ENCODE results near the gene NOVA2.

NOVA2 gene

DNA sequence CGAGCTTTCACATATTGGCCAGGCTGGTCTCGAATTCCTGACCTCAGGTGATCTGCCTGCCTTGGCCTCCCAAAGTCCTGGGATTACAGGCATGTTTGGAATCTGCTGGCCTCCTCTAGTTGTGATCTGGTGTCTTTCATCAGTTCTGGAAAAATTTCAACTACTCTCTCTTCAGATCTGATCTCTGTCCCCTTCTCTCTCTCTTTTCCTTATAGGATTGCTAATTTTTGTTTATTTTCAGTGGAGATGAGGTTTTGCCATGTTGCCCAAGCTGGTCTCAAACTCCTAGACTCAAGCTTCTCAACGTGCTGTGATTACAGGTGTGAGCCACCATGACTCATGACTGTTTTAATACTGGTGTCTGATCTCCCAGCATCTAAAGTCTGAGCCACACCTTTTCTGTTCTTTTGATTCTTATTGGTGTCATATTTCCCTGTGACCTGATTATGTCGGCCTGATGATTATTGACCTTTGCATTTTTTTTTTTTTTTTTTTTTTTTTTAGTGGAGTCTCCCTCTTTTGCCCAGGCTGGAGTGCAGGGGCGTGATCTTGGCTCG, 48.7 kb downstream of the NOVA2 start:
- no peak for DNase-seq (ENCODE audit: low read depth, low spot score)

DNA sequence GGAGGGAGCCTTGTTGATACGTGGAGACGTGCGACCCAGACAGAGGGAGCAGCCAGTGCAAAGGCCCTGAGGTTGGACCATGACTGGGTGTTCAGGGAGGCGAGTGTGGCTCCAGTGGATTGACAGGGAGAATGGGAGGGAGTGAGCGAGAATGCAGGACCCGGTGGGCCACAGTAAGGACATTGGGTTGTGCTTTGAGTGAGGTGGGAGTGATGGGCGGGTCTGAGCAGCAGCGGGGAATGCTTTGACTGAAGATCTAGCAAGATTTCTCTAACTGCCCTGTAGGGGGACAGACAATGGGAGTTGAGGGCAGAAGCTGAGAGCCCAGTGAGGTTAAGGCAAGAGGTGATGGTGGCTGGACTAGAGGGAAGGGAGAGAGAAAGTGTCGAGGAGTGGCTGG, 51.4 kb downstream of the NOVA2 start:
- DNase-seq (ENCODE audit: low read depth, low spot score), result no peak

DNA sequence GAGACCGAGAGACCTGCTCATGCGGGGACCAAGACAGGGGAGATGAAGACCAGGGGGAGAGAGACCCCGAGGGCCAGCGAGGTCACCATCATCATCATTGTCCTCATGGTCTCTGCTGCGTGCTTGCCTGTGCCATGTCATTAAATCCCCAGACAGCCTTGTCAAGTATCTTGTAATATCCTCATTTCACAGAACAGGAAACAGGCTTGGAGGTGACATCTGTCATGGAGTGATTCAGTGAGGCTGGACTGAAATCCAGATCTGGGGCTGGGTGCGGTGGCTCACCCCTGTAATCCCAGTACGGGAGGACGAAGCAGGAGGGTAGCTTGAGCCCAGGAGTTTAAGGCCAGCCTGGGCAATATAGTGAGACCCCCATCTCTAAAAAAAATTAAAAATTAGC, 53.2 kb downstream of the NOVA2 start:
- DNase-seq (ENCODE audit: low read depth, low spot score), result no peak

DNA sequence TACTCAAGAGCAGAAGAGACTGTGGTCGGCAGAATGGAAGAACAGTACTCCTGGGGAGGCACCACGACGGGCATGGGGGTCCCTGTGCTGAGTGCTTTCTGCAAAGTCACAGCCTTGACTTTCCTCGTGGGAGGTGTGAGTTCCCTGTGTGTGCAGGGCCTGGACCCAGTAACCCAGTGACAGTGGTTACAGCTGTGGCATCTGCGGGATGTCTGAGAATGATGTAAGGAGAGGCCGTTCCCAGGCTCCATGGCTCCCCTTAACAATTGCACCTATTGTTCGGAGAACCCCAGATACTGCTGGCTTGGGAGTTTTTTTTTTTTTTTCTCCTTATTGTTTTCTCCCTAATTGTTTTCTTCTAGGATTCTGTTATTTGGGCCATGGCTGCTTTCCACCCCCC, 54.0 kb downstream of the NOVA2 start:
- no peak for DNase-seq (ENCODE audit: low read depth, low spot score)

DNA sequence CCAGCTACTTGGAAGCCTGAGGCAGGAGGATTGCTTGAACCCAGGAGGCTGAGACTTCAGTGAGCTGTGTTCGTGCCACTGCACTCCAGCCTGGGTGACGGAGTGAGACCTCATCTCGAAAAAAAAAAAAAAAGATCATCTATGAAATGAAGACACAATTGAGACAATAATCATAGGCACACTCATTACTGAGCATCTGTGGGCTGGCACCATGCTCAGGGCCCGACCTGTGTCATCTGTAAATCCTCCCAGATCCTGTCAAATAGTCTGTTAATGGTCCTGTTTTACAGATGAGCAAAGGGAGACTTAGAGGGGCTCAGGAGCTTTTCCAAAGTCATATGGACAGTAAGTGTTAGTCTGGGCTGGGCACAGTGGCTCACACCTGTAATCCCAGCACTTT, 54.9 kb downstream of the NOVA2 start:
- no peak for DNase-seq (ENCODE audit: low read depth, low spot score)

DNA sequence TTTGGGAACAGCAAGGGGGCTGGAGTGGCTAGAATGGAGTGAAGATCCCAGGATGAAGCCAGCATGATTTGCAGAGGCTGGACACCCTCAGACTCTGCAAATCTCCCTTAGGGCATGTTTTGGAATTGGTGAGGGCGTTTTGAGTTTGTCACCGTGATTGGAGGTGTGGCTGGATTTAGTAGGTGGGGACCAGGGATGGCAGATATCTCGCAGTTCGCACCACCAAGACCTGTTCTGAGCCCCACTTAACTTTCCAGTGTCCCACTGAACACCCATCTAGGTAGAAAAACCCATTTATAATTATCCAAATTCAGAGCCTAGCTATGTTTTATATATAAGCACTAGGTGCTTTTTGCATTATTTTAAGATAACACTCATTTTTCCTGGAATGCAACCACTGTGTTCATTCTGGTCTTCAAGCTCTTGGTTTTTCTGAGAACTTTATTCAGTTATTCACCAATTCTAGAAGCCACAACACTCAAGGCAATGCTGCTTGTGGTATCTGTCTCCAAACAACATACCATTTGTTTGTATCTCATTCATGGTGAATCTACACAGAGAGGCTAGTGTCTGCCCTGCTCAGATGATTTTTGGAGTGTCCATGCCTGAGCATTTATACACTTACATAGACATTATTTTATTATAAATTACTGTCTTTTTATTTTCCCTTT, 56.1 kb downstream of the NOVA2 start:
- no peak for DNase-seq (ENCODE audit: low read depth, low spot score)

DNA sequence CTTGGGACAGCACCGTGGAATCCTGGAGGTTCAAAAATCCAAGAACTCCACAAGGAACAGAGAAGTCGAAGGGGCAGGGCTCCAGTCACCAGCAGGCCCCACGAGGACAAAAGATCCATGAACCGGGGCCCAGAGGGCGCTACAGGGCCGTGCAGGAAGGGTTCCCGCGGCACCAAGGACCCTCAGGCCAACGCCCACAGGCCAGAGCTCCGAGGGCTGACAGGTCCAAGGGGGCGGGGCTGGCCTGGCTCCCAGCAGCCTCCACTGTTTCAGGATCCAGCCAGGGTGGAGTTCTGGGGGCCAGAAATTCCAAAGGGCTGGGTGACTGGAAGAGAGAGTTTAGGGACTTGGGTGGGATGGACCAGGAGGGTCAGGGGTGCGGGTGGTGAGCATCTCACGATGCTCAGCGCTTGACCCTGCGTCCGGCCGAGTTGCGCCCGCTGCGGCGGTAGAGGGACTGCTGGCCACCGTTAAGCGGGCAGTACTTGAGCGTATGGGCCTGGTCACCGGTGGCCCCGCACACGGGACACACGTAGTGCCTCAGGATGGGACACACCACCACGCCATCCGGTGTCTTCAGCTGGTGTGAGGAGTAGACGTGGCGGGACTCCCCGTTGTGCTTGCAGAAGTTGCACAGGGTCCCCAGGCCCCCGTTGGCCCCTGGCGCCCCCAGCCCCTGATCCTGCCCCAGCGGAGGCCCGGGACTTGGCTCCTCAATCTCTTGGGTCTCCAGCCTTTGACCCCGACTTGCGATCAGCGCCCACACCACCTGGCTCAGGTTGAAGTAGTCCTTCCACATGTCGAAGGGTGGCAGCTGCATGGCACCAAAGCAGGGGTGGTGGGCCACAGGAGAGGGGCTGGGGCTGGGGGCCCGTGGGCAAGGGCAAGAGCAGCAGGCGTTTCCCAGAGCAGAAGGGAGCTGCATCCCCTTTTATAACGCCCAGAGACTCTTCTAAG, 59.5 kb downstream of the NOVA2 start, which contains the start of gene NANOS2:
NANOS2 (minus strand) TSS at position 905 of the 957 bp plus-strand sequence; CDS start at position 820, 85 bp downstream.
- DNase-seq (ENCODE audit: low read depth, low spot score), result no peak

DNA sequence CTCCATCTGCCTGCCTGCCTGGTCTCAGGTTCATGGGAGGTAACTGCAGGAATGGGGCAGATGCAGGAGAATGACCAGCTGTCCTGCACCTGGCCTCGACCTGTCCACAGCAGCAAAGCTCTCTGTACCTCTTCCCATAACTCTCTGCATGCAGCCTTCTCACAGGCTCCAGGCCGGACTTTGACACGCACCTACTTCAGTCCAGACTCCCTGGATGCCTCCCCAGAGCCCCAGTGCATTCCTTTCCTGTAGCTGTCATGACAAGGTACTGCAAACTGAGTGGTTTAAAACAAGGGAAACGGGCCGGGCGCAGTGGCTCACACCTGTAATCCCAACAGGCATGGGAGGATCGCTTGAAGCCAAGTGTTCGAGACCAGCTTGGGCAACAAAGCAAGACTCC, 62.4 kb downstream of the NOVA2 start:
- no peak for DNase-seq (ENCODE audit: low read depth, low spot score)

DNA sequence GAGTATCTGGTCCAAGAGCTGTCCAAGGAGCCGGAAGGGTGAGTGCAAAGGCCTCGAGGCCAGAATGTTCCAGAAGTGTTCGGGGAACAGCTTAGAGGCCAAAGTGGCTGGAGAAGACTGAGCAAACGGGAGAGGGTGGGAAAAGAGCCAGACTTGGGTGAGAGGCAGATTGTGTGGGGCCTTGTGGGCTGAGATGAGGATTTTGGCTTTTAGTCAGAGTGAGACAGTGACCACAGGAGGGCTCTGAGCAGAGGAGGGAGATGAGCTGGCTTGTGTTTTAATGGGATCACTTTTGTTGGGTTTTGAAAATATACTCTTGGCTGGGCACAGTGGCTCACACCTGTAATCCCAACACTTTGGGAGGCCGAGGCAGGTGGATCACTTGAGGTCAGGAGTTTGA, 64.7 kb downstream of the NOVA2 start:
- DNase-seq (ENCODE audit: low read depth, low spot score), result no peak

DNA sequence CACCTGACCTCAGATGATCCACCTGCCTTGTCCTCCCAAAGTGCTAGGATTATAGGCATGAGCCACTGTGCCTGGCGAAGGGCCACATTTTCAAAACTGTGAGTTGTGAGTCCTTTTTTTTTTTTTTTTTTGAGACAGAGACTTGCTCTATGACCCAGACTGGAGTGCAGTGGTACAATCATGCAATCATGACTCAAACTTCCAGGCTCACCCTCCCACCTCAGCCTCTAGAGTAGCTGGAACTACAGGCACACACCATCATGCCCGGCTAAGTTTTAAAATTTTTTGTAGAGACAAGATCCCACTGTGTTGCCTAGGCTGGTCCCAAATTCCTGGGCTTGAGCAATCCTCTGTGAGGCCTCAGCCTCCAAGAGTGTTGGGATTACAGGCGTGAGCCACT, 67.4 kb downstream of the NOVA2 start:
- no peak for DNase-seq (ENCODE audit: low read depth, low spot score)

DNA sequence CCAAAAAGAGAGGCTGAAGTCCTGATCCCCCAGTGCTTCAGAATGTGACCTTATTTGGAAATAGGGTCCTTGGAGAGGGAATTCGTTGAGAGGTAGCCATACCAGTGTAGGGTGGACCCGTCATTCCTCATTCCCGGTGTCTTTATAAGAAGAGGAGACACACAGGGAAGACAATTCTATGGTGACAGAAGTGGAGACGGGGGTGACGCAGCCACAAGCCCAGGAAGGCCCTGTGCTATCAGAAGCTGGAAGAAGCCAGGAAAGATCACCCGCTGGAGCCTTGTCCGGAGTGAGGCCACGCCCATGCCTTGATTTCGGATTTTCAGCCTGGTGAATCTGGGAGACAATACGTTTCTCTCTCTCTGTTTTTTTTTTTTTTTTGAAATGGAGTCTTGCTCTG, 68.7 kb downstream of the NOVA2 start:
- no peak for DNase-seq (ENCODE audit: low read depth, low spot score)

DNA sequence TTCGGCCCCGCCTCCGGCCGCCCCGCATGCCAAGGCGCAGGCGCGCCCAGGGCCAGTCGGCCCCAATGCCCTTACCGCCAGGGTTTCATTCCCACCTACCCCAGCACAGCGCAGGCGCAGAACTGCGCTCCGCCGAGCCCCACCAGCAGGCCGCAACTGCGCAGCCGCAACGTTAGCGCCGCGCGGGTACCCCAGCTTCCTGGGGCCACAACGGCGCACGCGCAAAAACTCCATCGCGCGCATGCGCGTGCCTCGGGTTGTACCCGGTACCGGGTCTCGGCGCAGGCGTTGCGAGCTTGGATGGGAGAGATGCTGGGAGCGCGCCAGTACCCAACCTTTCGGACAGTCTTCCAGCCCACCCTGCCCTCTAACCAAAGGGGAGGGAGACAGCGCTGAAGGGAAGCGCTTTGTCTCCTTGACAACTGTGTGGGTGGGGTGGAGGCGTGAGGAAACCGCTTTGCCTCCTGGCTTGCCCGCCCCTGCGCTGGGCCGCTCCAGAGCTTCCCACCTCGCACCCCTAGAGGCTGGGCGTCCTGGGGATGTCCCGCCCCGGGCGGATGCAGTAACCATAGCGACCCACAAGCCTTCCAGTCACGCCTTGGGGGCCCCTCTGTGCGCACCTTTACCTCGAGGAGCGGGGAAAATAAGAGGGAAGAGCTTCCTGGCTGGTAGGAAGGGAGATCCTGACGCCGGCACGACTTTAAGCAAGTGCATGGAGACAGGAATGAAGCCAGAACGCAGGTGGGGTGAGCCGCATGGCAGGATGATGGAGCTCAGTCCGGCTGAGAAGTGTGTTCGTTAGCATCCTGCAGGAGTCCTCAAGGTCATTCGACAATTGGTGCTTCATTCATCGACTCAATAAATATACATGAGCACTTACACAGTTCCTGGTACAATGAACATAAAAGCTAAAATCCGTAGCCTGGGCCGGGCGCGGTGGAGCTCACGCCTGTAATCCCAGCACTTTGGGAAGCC, 70.7 kb downstream of the NOVA2 start:
- DNase-seq (ENCODE audit: low read depth, low spot score), result peak; percentile 93

DNA sequence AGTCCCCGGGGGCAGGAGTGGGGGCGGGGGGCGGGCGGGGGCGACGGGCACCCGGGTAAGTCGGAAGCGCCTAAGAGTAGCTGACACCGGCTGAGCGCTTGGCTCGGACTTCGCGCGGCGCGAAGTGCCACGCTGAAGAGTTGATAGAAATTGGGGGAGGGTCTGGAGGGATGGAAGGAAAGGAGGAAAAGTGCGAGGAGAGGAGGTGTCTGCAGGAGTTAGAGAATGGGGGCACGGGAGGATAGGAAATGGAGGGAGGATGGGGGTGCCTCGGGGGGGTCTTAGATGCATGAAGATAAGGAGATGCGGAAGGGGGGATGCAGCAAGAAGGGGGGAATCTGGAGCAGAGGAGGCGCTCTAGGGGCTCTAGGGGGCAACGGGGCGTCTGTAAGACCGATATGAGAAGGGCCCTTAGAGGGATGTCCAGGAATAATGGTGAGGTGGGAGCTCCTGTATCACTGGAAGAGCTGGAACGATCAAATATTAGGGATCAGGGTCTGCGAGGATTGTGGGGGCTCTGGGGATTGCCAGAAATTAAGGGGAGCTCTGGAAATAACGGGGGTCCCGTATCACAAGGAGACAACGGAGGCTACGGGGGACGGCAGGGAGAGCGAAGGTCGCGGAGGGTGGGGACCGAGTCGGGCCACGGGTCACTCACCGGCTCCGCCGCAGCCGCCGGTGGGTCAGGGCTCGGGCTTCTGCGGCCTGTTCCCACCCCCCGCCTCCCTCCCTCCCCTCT, 71.6 kb downstream of the NOVA2 start, which contains the start of gene MYPOP:
MYPOP (minus strand) TSS at position 702 of the 739 bp plus-strand sequence. CDS start 840 bp downstream, outside the sequence.
- no peak for DNase-seq (ENCODE audit: low read depth, low spot score)

DNA sequence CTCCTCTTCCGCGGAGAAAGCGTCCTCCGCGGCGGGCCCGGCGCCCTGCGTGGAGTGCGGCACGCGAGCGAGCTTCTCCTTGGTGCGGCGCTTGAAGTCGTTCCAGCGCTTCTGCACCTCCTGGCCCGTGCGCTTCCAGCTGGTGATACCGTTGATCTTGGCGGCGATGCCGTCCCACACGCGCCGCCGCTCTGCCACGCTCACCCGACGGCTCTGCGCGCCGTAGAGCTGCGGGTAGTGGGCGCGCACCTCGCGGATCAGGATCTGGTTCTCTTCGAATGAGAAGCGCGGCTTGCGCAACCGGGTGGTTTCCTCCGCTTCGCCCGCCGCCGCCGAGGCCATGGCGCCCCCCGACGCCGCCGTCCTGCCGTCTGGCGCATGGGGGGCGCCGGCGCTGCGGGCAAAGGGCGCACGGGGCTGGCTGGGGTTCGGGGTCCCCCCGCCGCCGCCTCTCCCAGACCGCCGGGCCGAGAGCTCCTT, 72.2 kb downstream of the NOVA2 start:
- DNase-seq (ENCODE audit: low read depth, low spot score), result no peak

DNA sequence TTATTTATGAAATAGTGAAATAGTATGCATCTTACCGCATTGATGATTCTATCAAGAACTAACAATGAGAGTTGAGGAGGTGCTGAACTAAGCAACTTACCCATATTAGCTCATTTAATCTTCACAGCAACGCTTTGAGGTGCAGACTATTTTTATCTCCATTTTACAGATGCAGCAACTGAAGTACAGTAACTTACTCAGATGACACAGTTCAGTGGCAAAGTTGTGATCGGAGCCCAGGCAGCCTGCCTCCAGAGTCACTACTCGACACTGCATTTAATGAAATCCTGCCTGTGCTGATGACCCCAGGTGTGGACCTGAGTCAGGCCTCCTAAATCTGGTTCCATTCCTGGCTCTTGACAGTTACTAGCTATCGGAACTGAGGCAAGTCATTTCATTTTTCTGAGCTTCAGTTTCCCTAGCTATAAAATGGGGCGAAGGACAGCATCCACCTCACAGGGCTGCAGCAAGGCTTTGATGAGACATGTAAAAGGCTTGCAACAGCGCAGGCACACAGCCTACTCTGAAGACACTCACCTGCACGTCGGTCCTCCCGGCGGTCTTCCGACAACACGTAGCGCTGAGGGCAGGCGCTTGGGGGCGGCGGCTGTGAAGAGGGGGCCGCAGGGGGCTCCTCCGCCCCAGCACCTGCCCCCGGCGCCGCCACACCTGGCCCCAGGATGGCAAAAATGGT, 72.8 kb downstream of the NOVA2 start:
- DNase-seq (ENCODE audit: low read depth, low spot score), result no peak

DNA sequence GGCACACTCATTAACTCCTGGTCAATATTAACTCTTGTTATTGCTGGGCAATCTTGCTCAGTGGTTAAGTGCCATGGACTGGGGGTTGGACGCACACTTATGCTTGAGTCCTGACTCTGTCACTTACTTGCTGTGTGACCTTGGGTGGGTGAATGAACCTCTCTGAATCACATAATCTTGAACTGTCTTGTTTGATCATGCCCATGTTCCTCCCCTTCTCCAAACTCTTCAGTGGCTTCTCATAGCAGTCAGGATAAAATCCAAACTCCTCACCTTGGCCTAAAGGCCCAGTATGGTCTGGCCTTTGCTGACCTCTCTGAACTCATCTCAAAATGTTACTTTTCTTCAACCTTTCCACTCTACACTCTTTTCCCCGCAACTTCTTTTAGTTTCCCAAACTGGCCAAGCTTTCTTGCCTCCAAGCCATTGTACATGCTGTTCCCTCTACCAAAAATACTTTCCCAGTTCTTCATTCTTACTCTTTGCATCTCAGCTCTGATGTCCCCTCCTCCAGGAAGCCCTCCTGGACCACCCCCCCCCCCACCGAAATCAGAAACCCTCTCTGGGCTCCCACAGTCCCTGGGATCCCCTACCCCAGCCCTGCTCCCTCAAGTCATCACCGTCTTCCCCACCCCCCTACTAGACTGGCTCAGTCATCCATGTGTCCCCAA, 73.6 kb downstream of the NOVA2 start:
- DNase-seq (ENCODE audit: low read depth, low spot score), result no peak

DNA sequence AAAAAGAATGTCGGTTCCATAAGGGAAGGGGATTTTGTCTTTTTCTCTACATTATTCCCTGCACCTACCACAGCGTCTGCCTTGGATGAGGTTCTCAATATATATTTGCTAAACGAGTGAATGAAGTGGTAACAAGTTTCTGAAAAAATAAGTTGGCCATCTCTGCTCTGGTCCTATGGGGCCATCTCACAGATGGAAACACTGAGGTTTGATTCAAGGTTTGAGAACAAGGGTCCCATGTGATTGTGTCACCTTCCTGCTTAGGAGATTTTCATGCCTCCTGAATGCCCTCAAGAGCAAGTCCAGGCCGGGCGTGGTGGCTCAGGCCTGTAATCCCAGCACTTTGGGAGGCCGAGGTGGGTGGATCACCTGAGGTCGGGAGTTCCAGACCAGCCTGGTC, 74.4 kb downstream of the NOVA2 start:
- DNase-seq (ENCODE audit: low read depth, low spot score), result no peak

DNA sequence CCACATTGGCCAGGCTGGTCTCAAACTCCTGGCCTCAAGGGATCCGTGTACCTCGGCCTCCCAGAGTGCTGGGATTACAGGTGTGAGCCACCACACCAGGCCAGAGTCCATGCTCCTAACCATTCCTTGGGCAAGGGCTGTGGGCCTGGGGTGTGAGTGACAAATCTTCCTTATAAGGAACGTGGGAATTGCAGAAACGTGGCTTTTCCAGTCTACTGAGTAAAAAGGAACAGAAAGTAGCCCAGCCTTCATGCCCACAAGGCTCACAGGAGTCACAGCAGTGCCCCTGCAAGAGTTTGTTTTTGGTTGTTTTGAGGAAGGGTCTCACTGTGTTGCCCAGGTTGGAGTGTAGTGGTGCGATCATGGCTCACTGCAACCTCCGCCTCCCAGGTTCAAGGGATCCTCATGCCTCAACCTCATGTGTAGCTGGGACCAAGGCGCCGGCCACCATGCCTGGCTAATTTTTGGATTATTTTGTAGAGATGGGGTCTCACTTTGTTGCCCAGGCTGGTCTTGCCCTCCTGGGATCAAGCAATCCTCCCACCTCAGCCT, 76.3 kb downstream of the NOVA2 start:
- DNase-seq (ENCODE audit: low read depth, low spot score), result no peak
